ENCODE results near the gene URI1. TPM values are rescaled to one million over a fixed set of nuclear protein-coding genes. Genes with fewer than 3 reads are reported as not detected.
"Not testable (repeated sequence)": the region's sequence is repeated elsewhere in the genome, so short reads cannot be mapped to it uniquely, and the experiment has no call there.

The URI1 gene
- total RNA-seq, 2 donors from 2014 or later: 53.9 to 61.5 TPM

DNA sequence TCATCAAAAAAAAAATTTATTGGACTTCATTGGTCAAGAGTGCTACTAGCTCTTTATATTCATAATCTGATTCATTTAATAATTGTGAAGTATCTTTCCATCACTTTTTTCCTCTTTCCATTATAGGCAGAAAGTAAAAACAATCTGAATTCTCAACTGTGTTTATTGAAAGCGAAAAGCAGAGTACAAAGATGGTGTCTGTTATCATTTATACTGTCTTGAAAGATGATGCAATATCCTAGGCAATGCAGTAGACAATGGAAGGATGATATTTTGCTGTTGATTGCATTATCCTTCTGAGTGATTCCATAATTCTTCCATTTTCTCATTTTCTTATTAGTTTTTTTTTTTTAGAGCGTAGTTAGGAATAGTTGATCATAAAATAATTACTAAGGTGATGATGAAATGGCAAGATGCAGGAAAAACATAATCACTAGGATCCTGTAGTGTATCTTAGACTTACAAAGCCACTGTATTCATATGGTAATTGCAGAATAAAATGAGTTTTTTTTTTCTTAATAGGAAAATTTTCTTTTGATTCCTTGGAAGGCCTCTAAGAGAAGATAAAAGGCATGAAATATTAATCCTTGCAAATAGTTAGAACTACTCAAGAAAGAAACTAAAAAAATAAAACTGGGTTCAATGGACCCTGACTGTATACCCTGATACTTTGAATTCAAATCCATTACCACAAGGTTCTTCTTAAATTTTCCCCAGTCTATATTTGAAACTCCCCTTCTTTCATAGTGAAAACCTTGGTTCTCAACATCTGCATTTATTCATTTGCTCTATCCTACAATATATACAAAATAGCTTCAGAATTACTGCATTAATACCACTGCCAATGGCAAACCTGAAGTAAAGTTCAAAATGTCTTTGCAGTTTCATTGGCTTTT, 11.6 kb downstream of the URI1 start:
- H3K27ac Mint-ChIP-seq: peak overlapping the region in 1 of 2 donors; percentile 90
- H3K36me3 Mint-ChIP-seq: peaks cover 6 to 39% of the 10 kb centered on the region in 2 donors
- DNase-seq (ENCODE audit: low spot score in 2 of 2): no peak
- peaks cover 0 to 5% of the 10 kb centered on the region in 2 donors for H3K9me3 Mint-ChIP-seq
- ATAC-seq: no peak

DNA sequence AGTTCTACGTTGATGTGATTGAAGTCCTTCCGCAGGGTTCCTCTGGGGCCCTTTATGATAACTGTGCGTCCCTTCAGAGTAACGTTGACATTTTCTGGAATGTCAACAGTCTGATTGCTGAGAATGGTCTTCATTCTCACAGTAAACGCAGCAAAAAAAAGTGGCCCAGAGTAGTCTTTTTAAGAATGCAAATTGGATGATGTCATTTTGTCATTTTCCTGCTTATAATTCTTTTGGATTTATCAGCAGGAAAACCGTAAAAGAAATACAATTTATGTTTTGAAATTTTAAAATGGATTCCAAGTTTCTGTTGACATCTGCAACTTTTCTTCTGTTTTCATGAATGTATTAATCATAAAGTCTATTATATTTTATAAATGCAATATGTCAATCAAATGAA, 14.8 kb downstream of the URI1 start:
- Mint-ChIP-seq H3K9me3 (peaks cover 0 to 9% of the 10 kb centered on the region in 2 donors), H3K27ac (no peak overlapping the region), H3K36me3 (peaks cover 0 to 27% of the 10 kb centered on the region in 2 donors)
- DNase-seq (ENCODE audit: low spot score in 2 of 2) (no peak), ATAC-seq (no peak)

DNA sequence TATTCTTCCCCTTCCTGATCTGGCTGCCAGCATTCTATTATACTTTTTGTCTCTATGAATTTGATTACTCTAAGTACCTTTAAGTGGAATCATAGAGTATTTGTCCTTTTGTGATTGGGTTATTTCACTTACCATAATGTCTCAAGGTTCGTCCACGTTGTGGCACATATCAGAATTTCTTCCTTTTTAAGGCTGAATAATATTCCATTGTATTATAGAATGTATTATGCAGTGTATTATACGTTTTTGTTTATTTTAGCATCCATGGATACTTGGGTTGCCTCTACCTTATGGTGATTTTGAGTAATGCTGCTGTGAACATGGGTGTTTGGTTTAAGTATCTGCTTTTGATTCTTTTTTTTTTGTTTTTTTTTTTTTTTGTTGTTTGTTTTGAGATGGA, 19.3 kb downstream of the URI1 start:
- peaks cover 0 to 4% of the 10 kb centered on the region in 2 donors for H3K9me3 Mint-ChIP-seq
- ATAC-seq: no peak
- peaks cover 0 to 5% of the 10 kb centered on the region in 2 donors for H3K36me3 Mint-ChIP-seq
- H3K27ac Mint-ChIP-seq: no peak overlapping the region
- no peak for DNase-seq (ENCODE audit: low spot score in 2 of 2)

DNA sequence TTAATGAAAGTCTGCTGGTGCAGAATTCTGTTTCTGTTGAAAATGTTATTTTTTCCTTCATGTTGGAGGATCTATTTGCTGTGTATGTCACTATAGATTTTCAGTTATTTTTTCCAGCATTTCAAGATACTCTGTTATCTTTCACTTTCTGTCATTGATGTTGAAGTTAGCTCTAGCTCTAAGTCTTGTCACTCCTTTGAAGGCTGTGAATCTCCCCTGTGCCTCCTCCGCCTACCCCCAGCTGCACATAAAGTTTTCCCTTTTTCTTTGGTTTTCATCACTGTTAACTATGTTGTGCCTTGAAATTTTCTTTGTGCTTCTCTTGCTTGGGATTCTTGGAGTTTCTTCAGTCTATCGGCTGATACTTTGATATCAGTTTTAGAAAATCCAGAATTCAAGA, 20.8 kb downstream of the URI1 start:
- peaks cover 0 to 4% of the 10 kb centered on the region in 2 donors for H3K9me3 Mint-ChIP-seq
- H3K27ac Mint-ChIP-seq: peak overlapping the region; percentile 9 to 34
- DNase-seq (ENCODE audit: low spot score in 2 of 2) (no peak), ATAC-seq (peak in 1 of 2 donors; percentile 67)
- H3K36me3 Mint-ChIP-seq: peaks cover 0 to 5% of the 10 kb centered on the region in 2 donors

DNA sequence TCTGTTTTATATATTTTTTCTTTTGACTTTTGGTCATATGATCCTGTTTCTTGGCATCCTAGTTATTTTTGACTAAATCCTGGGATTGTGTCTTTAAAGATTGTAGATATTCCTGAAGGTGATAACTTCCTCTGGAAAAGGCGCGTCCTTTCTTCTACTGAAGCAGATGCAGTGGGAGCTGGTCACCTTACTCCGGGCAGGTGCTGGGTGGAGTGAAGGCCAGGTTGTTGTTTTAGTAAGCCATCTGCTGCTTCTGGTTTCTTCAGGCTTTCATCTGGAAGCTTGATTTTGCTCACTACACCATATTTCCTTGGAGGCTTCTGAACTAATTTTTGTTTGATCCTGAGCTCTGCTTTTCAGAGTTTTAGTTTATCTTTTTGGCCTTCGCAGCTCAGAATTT, 21.5 kb downstream of the URI1 start:
- no peak for ATAC-seq
- peak overlapping the region in 1 of 2 donors; percentile 9 for H3K27ac Mint-ChIP-seq
- no peak for DNase-seq (ENCODE audit: low spot score in 2 of 2)
- H3K9me3 Mint-ChIP-seq: peaks cover 0 to 4% of the 10 kb centered on the region in 2 donors
- peaks cover 0 to 5% of the 10 kb centered on the region in 2 donors for H3K36me3 Mint-ChIP-seq

DNA sequence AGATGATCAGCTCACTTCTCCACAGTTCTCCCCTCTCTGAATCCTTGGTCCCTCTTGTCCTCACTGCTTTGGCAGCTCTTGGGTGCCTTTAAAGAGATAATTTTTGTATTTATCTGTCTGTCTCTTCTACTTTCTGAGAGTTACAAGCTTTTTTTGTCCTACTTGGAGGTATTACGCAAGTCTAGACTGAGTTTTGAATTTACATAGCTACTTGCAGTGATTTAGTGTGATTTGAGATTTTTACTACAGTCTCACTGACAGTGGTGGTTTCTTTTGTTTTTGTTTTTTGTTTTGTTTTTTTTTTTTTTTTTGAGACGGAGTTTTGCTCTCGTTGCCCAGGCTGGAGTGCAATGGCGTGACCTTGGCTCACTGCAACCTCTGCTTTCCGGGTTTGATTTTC, 22.1 kb downstream of the URI1 start:
- ATAC-seq (no peak), DNase-seq (ENCODE audit: low spot score in 2 of 2) (no peak)
- Mint-ChIP-seq H3K9me3 (peaks cover 0 to 4% of the 10 kb centered on the region in 2 donors), H3K27ac (peak overlapping the region; percentile 9 to 87), H3K36me3 (peaks cover 0 to 5% of the 10 kb centered on the region in 2 donors)

DNA sequence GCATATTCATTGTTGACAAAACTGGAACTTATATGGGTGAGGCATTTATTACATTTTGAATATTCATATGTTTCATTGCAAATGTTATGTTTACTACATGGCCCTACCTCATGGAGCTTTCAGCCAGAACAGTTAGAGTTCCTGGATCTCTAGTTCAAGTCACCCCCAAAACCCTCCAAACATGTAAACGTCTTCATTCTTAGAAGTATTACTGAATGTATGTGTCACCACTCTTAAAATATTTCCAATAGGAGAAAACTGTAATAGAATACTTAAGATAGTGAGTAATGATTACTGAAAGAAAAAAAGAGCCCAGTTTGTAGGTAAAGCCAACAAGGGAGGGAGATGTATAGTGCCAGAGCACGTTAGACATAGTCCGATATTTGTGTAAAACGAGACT, 23.5 kb downstream of the URI1 start:
- no peak for DNase-seq (ENCODE audit: low spot score in 2 of 2)
- H3K27ac Mint-ChIP-seq: no peak overlapping the region
- H3K9me3 Mint-ChIP-seq: peaks cover 0 to 4% of the 10 kb centered on the region in 2 donors
- peaks cover 0 to 5% of the 10 kb centered on the region in 2 donors for H3K36me3 Mint-ChIP-seq
- no peak for ATAC-seq

DNA sequence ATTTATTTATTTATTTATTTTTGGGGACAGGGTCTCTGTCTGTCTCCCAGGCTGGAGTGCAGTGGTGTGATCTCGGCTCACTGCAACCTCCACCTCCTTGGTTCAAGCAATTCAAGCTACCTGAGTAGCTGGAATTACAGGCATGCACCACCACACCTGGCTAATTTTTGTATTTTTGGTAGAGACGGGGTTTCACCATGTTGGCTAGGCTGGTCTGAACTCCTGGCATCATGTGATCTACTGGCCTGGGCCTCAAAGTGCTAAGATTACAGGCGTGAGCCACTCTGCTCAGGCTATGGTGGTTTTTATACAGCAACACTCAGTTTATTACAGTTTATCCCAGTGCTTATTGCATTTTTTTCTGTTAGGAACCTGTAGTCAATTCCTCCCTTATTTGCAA, 24.1 kb downstream of the URI1 start:
- not testable (repeated sequence) for DNase-seq (ENCODE audit: low spot score in 2 of 2); H3K36me3 Mint-ChIP-seq; H3K9me3 Mint-ChIP-seq; H3K27ac Mint-ChIP-seq; ATAC-seq

DNA sequence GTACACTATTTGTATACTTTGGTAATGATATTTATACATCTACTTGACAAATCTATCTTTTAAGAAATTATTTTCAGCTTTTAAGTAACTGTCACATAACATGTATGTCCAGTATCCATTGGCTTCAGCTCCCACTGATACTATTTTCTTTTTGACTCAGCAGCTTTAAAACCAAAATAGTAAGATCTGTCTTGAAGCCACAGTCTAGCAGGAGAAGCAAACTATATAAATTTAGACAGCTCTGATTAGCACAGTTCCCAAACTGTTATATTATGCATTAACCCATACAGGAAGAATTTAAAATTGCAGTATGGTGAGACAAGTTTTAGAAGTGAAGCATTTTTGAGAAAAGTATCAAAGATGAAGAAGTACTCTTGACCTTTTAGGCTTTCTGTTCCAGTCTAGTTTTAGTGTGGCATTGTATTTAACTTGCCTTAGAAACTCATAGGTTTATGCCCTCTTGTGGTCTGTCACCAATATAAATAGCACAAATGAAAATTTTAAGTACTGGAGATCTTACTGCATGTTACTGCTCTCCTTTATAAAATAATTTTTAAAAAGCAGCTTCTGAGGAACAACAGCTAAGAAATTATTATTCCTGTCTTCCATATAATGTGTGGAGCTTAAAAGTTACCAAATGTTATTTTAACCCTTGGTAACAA, 24.7 kb downstream of the URI1 start:
- no peak for ATAC-seq
- Mint-ChIP-seq H3K36me3 (no peaks in the 10 kb centered on the region), H3K27ac (no peak overlapping the region), H3K9me3 (no peaks in the 10 kb centered on the region)
- no peak for DNase-seq (ENCODE audit: low spot score in 2 of 2)

DNA sequence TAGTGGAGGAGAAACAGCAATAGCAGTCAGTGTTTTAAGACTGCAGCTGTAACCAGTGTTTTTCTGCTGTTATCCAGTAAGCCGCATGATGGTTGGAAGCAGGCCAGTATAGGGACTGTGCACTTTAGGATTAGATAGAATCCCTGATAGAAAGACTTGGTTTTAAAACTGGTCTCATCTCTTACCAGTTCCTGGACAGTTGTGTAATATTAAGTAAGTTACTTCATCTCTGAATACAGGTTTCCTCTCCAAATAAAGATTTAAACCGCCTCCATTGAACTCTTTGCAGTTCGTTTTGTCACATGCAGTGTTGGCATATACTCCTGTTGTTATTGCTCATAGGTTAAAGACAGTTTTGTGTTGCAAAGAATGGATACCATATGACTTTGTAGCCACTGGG, 25.6 kb downstream of the URI1 start:
- Mint-ChIP-seq H3K36me3 (no peaks in the 10 kb centered on the region), H3K27ac (no peak overlapping the region), H3K9me3 (no peaks in the 10 kb centered on the region)
- DNase-seq (ENCODE audit: low spot score in 2 of 2) (no peak), ATAC-seq (no peak)

DNA sequence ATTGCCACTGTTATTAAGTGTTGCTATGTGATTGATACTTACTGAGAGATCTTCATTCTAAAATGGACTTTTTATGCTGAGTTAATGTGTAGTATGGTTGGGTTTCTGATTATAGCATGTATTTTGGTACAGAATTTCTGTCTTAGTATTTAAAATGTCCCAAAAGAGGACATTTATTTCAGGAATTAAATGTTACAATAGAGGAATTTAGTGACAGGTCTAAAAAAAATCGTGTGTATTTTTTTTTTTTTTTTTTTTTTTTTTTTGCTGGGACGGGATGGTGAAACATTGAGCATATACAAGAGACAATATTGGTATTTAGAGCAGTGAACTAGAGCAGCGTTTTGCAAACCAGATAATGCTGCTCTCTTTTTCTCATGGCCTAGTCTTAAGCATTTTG, 27.9 kb downstream of the URI1 start:
- no peaks in the 10 kb centered on the region for H3K9me3 Mint-ChIP-seq
- no peak overlapping the region for H3K27ac Mint-ChIP-seq
- H3K36me3 Mint-ChIP-seq: no peaks in the 10 kb centered on the region
- no peak for ATAC-seq
- no peak for DNase-seq (ENCODE audit: low spot score in 2 of 2)

DNA sequence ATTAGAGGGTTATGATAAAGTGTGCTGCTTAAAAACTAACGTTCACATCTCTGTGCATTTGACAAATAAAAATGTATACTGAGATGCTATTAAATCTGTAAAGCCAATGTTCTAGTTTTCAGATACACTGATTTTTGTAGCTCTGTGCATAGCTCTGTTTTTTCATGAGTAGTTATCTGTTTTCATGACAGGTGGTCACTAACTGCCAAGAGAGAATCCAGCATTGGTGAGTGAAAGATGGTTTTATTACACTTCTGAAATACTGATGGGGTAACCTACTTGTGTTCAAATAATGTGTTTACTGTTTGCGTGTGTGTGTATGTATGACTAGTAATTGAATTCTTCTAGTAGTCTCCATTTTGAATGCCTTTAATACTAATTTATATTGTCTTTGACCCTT, 29.0 kb downstream of the URI1 start:
- DNase-seq (ENCODE audit: low spot score in 2 of 2): no peak
- no peaks in the 10 kb centered on the region for H3K36me3 Mint-ChIP-seq
- ATAC-seq: no peak
- no peaks in the 10 kb centered on the region for H3K9me3 Mint-ChIP-seq
- H3K27ac Mint-ChIP-seq: no peak overlapping the region

DNA sequence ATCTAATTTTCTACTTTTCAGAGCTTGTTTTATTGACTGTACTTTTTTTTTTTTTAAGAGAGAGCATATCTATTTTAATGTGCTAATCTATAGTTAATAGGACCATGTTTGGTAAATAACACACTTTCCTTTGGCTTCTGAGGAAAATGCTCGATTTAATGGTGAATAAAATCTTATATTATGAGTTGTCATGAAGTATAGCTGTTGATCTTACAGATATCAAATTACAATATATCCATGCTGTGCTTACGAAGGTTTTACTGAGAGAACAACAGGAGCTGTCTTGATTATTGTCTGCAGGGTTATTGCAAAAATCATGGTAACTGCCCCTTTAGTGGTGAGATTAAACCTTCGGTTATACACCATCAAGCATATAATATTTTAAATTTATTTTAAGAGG, 29.6 kb downstream of the URI1 start:
- DNase-seq (ENCODE audit: low spot score in 2 of 2) (no peak), ATAC-seq (no peak)
- no peak overlapping the region for H3K27ac Mint-ChIP-seq
- H3K36me3 Mint-ChIP-seq: no peaks in the 10 kb centered on the region
- no peaks in the 10 kb centered on the region for H3K9me3 Mint-ChIP-seq

DNA sequence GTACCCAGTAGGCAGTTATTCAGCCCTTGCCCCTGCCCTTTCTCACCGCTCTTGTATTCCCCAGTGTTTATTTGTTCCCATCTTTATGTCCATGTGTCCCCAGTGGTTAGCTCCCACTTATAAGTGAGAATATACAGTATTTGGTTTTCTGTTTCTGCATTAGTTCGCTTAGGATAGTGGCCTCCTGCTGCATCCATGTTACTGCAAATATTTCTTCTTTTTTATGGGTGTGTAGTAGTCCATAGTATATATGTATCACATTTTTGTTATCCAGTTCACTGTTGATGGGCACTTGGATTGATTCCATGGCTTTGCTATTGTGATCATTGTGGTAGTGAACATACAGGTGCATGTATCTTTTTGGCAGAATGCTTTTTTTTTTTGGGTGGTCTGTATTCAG, 32.7 kb downstream of the URI1 start:
- ATAC-seq (no peak), DNase-seq (ENCODE audit: low spot score in 2 of 2) (no peak)
- H3K9me3 Mint-ChIP-seq: no peaks in the 10 kb centered on the region
- no peaks in the 10 kb centered on the region for H3K36me3 Mint-ChIP-seq
- H3K27ac Mint-ChIP-seq: no peak overlapping the region

DNA sequence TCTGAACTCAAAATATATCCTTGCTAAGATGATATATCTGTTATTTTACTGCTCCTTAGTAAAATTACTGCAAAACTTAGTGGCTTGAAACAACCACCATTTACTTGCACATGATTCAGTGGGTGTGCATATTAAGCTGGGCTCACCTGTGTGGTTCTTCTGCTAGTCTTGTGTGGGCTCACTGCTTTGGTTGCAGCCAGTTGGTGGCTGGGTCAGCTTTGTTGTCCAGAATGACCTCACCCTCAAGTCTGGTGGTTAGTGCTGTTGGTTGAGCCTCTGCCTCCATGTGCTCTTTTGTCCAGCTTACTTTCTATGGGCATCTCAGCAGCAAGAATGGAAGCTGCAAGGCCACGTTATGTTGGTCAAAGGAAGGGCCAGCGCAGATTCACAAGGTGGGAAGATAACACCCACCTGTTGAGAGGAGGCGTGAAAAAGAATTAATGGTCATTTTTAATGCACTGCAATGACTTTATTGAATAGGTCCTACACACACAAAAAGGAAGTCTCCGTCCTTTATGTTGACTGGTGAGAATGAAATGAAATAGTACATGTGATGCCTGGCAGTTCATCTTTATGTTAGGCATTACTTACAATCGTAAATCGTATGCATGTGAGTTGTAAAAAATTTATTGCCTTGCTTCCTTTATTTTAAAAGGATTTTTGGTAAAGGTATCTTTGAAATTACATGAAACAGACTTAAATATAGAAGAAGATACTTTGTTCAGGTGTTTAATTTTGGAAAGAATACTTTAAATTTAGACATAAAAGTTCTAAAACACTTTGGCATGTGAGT, 34.3 kb downstream of the URI1 start:
- Mint-ChIP-seq H3K27ac (no peak overlapping the region), H3K9me3 (no peaks in the 10 kb centered on the region)
- no peak for ATAC-seq

DNA sequence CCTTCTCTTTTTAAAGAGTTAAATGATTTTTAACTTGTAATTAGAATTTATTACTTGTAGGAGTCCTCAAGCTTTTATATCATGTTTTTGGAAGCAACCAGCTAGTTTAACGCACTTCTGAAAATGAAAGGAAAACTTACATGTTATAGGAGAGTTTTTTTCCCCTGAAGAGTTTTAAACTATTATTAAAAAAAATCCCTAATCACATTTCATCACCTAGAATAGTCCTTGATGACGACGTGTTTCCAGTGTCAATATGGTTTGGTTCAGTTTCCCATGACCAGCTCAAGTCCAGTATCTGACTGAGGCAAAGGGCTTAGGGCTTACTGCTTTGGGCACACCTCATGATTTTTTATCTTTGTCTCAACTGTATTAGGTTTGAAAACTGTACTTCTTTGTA, 36.0 kb downstream of the URI1 start:
- H3K36me3 Mint-ChIP-seq: no peaks in the 10 kb centered on the region
- DNase-seq (ENCODE audit: low spot score in 2 of 2) (no peak), ATAC-seq (no peak)
- H3K9me3 Mint-ChIP-seq: no peaks in the 10 kb centered on the region
- H3K27ac Mint-ChIP-seq: peak overlapping the region in 1 of 2 donors; percentile 66

More for the DNA sequence above, 34.3 kb downstream of the URI1 start:
- H3K36me3 Mint-ChIP-seq: no peaks in the 10 kb centered on the region
- no peak for DNase-seq (ENCODE audit: low spot score in 2 of 2)

DNA sequence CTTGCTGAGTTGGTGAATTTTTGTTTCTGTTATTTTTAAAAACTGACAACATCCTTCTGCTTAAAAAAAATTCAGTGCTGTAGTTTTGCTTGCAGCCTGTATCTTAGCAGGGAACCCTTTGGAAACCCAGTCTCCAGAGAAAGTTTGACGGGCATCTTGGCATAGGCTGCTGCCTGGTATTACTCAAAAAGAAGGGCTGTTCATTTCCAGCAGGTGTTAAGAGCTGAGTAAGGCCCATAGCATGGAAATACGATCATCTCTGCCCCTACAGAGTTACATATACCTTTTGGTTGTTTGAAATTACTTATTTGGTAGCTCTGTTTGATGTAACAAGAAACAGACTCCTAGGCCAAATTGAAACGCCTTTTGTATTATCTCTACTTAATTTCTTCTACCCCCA, 41.5 kb downstream of the URI1 start:
- ATAC-seq (no peak), DNase-seq (ENCODE audit: low spot score in 2 of 2) (no peak)
- Mint-ChIP-seq H3K36me3 (peaks cover 10 to 27% of the 10 kb centered on the region in 2 donors), H3K9me3 (no peaks in the 10 kb centered on the region), H3K27ac (peak overlapping the region in 1 of 2 donors; percentile 57)
